Epithelial cell of prostate (primary cell): Measurements from ENCODE around the gene ST6GALNAC2.
"Not testable (repeated sequence)": the region's sequence is repeated elsewhere in the genome, so short reads cannot be mapped to it uniquely, and the experiment has no call there.

ENCODE experiments used
- DNase-seq: peaks from one replicate; pipeline ENCODE4 v3.0.0-alpha.2; 2011; ENCODE audit warnings: low read depth, low spot score
- H3K27ac ChIP-seq: fragments of 450-650 bp; 2 replicates; pipeline ENCODE4 v1.5.1; 2017; ENCODE audit warnings: mild to moderate bottlenecking

ST6GALNAC2 gene

GRCh38 chr17:76532072-76532651 lies 53.5 kb downstream of the ST6GALNAC2 start:
- peak; percentile 50 for DNase-seq
- H3K27ac ChIP-seq = peak overlapping the region; percentile 88

- peak overlapping the region; percentile 88 for H3K27ac ChIP-seq
Measured at GRCh38 chr17:76531486-76532038, 54.1 kb downstream of the ST6GALNAC2 start.

DNA sequence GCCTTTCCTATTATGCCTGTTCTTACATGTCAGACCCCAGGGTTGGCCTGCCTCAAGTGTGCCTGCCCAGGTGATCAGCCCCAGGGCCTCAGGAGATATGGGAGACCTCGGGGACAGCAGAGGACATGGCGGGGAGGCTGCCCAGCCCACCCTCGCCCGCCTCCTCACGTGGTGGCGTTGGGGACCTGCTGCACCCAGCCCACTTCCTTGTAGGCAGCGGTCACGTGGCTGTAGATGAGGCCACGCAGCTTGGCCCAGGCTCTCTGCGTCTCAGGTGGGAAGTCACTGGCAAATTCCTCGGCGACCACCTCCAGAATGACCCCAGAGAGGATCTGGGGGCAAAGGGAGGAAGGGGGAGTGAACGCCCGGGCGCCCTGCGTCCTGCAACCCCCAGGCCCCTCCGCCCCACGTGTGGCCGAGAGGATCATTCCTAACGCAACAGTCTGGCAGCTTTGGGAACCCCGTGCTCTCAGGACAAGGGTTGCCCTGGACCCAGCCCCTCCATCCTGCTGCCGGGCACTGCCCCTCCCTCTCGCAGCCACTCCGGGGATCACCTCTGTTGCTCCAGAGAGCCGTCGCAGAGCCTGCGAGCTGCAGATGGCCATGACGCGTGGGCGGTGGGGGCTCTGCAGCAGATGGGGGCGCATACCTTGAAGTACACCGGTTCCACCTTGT lies 54.7 kb downstream of the ST6GALNAC2 start:
- H3K27ac ChIP-seq = peak overlapping the region; percentile 88
- no peak for DNase-seq

More at GRCh38 chr17:76531486-76532038, 54.1 kb downstream of the ST6GALNAC2 start:
- DNase-seq = no peak

GRCh38 chr17:76530095-76530723 lies 55.5 kb downstream of the ST6GALNAC2 start:
- no peak for DNase-seq
- H3K27ac ChIP-seq = peak overlapping the region; percentile 88

- DNase-seq = no peak
- peak overlapping the region; percentile 88 for H3K27ac ChIP-seq
Measured at GRCh38 chr17:76529224-76530094, 56.2 kb downstream of the ST6GALNAC2 start.

DNA sequence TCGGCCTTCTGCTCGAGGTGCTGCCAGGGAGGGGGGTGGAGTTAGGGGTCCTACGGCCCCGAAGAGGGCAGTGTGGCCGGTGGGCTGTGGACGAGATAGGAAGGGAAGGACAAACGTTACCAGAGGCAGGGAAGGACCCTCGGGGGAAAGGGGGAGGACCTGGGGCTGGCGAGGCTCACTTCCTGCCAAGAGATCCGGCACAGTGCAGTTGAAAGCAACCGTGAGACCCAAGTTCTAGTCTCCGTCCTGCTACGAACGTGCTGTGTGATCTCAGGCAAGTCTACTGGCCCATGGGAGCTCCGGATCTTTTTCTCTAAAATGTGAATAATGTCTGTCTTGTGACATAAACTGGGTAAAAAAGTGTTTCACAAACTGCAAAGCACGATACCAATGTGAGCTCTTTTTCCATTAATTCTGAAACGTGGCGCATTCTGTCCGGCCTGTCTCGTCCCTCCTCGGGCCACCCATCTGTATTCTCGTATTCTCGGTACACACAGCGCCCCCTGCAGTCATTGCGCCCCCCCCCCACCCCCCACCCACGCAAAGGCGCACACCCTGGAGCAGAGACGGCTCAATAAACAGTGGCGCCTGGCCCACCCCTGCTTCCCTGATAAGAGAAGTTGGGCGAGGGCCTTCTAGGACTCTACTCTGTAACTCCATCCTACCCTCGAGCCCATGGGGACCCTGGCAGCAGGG lies 57.0 kb downstream of the ST6GALNAC2 start:
- peak overlapping the region; percentile 88 for H3K27ac ChIP-seq
- DNase-seq = no peak

DNA sequence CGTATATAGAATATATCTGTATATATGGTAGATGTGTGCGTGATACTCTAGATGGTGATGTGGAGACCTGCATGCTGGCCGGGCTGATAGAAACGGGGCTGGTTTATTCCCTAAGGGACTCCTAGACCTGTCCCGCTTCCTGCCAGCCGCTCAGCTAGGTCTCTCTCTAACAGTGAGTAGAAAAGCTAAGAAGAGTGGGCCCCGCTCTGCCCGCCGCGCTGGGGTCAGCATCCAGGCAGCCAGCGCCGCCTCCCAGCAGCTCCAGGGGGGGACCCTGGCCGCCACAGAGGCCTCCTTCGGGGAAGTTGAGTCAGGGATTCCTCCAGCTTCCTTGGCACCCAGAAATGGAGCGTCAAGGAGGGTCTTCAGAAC lies 57.5 kb downstream of the ST6GALNAC2 start:
- DNase-seq = no peak
- no peak overlapping the region for H3K27ac ChIP-seq

DNA sequence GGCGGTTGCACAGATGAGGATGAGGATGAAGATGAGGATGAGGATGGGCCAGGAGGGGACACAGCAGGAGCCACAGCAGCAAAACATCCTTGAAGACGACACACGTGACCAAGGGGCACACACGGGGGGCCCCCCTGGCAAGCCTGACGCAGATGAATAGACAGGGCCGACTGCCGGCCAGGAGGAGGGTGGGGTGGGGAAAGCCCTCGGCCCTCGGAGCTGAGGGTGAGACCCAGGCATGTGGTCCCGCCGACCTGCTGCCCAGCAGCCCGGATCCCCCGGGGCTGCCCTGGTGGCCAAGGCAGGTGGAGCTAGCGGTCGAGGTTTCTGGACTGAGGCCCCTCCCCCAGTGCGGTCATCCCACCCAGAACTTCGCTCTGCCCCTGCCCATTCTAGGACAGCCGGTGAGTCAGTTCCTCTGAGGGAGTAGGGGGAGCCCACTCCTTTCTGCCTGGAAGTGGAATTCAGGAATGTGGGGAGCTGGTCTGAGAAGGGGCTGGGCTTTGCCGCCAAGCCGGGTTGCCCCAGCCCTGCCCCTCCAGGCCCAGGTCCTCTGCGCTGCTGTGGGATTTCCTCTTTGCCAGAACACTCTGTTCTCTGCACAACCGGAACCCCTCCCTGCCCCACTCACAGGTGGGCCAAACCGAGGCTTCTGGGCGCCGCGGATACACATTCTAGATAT lies 58.1 kb downstream of the ST6GALNAC2 start:
- H3K27ac ChIP-seq = no peak overlapping the region
- DNase-seq = no peak

- H3K27ac ChIP-seq, DNase-seq: not testable (repeated sequence)
Measured at GRCh38 chr17:76527016-76527415, 58.6 kb downstream of the ST6GALNAC2 start.

GRCh38 chr17:76525513-76525833 lies 60.2 kb downstream of the ST6GALNAC2 start:
- DNase-seq, H3K27ac ChIP-seq: not testable (repeated sequence)

GRCh38 chr17:76524598-76525512 lies 60.8 kb downstream of the ST6GALNAC2 start:
- H3K27ac ChIP-seq = peak overlapping the region; percentile 19
- no peak for DNase-seq

GRCh38 chr17:76523084-76524037 lies 62.3 kb downstream of the ST6GALNAC2 start:
- DNase-seq = no peak
- H3K27ac ChIP-seq = no peak overlapping the region

- DNase-seq, H3K27ac ChIP-seq: not testable (repeated sequence)
Measured at GRCh38 chr17:76521683-76522082, 64.0 kb downstream of the ST6GALNAC2 start.

- DNase-seq = no peak
- no peak overlapping the region for H3K27ac ChIP-seq
Measured at GRCh38 chr17:76521262-76521661, 64.4 kb downstream of the ST6GALNAC2 start.

- no peak overlapping the region for H3K27ac ChIP-seq
- DNase-seq = no peak
Measured at GRCh38 chr17:76519048-76519966, 66.4 kb downstream of the ST6GALNAC2 start.

DNA sequence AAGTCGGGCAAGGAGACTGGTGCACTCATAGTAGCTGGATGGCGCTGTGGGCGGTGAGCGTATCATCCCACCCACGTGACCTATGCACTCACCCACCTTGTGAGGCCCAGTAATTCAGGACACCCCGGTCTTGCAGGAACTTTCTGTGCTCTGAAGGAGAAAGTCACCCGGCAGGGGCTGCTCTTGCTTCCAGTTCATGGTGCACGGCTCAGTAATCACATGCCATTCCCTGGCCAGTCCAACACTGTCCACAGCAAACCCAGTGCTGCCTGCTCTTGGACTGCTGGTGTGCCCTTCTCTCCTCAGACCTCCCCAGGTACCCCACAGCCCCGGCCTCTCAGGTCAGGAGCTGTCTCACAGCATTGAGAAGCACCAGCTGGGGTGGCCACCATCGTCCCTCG lies 68.0 kb downstream of the ST6GALNAC2 start:
- DNase-seq = no peak
- H3K27ac ChIP-seq = no peak overlapping the region
